Endodermal cell (in vitro differentiated cells): ENCODE data around the gene ITPK1. TPM values are rescaled to one million over a fixed set of nuclear protein-coding genes. Genes with fewer than 3 reads are reported as not detected.

Experiments
- DNase-seq: peaks from one replicate; pipeline ENCODE4 v3.0.0-alpha.2; 2017
- H3K27ac ChIP-seq: 2 replicates; pipeline ENCODE4 v1.5.1; 2013; ENCODE audit warnings: mild to moderate bottlenecking, low read depth, low read length, moderate library complexity
- H3K27me3 ChIP-seq: 2 replicates; pipeline ENCODE4 v1.6.1; 2013; ENCODE audit warnings: mild to moderate bottlenecking, low read length, moderate library complexity; ENCODE audit not compliant: insufficient read depth, control insufficient read depth, poor library complexity, severe bottlenecking
- H3K36me3 ChIP-seq: 2 replicates; pipeline ENCODE4 v1.7.0; 2013; ENCODE audit warnings: mild to moderate bottlenecking, low read length, moderate library complexity; ENCODE audit not compliant: control insufficient read depth, insufficient read depth
- H3K4me1 ChIP-seq: one replicate; pipeline ENCODE4 v1.7.0; 2013; ENCODE audit warnings: low read length; ENCODE audit not compliant: control insufficient read depth, insufficient read depth
- H3K4me3 ChIP-seq: 2 replicates; pipeline ENCODE4 v1.5.1; 2013; ENCODE audit warnings: mild to moderate bottlenecking, low read length, moderate library complexity
- H3K9ac ChIP-seq: 2 replicates; pipeline ENCODE4 v1.6.1; 2013; ENCODE audit warnings: mild to moderate bottlenecking, low read length, moderate library complexity; ENCODE audit not compliant: poor library complexity, severe bottlenecking; ENCODE audit errors: extremely low read depth
- H3K9me3 ChIP-seq: 2 replicates; pipeline ENCODE4 v1.6.1; 2013; ENCODE audit warnings: mild to moderate bottlenecking, low read length, moderate library complexity; ENCODE audit not compliant: control insufficient read depth
- H3K27ac Mint-ChIP-seq: 2 replicates; pipeline ENCODE4 v1.8.0; 2020; ENCODE audit warnings: mixed read lengths
- H3K27me3 Mint-ChIP-seq: 2 replicates; pipeline ENCODE4 v1.8.0; 2021; ENCODE audit warnings: mild to moderate bottlenecking, mixed read lengths; ENCODE audit not compliant: insufficient read depth
- H3K36me3 Mint-ChIP-seq: 2 replicates; pipeline ENCODE4 v1.8.0; 2020; ENCODE audit warnings: low read depth, mixed read lengths
- H3K4me1 Mint-ChIP-seq: 2 replicates; pipeline ENCODE4 v1.8.0; 2020; ENCODE audit warnings: mixed read lengths
- H3K4me3 Mint-ChIP-seq: 2 replicates; pipeline ENCODE4 v1.8.0; 2020; ENCODE audit warnings: mild to moderate bottlenecking, moderate library complexity, mixed read lengths
- H3K9me3 Mint-ChIP-seq: 2 replicates; pipeline ENCODE4 v1.8.0; 2020; ENCODE audit warnings: mild to moderate bottlenecking, mixed read lengths
- WGBS, 2 experiments: methylation state at CpG; one replicate each; pipeline versions ENCODE4 v1.1.5 to v1.1.7; 2013; ENCODE audit warnings: missing lambda C conversion rate in 2 of 2, mixed read lengths in 1 of 2; ENCODE audit not compliant: insufficient coverage in 1 of 2, insufficient read length in 1 of 2; 5-methylcytosine and 5-hydroxymethylcytosine counted together
- total RNA-seq, 2 donors: library from RNA; stranded (reverse); fragmentation: NEBNext Ultra II Directional in 1 of 2; extraction: Animal tissue kit (Norgen Biotek cat#: 25700) in 1 of 2; gene quantifications; 2 replicates in 1 of 2; 3 replicates in 1 of 2; pipeline ENCODE4 v1.2.1, GENCODE V29; 2021
- TF ChIP-seq, protein P1 (sequence below): fragments of 200-600 bp; sonication (generic); conservative IDR thresholded peaks from 2 replicates; pipeline ENCODE4 v1.5.0; 2021; ENCODE audit warnings: antibody characterized with exemption, mild to moderate bottlenecking

ITPK1 gene
- total RNA-seq, 2 donors from 2014 or later = 59.9 to 66.9 TPM

DNA sequence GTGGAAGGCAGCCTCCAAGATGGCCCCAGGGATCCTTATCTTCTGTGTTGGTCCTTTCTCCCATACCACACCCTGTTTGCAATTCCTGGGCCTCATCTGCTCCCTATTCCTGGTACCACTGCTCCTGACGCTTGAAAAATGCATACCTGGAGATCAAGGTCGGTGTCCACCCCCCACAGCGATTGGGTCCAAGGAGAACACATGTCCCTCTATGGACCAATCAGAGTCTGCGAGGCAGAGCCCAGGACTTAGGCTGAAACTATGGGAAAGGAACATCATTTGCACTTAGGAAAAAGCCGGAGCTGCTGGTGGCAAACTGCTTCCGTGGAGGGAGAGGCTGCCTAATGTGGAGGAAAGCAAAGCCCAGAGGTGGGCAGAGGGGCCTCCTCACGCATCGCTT lies 33.3 kb upstream of the ITPK1 start:
- no peaks in the 10 kb centered on the region for H3K27me3 Mint-ChIP-seq
- Histone ChIP-seq H3K9ac (no peak overlapping the region), H3K27me3 (no peaks in the 10 kb centered on the region), H3K36me3 (no peaks in the 10 kb centered on the region), H3K9me3 (no peaks in the 10 kb centered on the region), H3K4me3 (no peak overlapping the region), H3K4me1 (no peaks in the 10 kb centered on the region), H3K27ac (no peak overlapping the region)
- H3K4me1 Mint-ChIP-seq = no peaks in the 10 kb centered on the region
- H3K4me3 Mint-ChIP-seq = no peak overlapping the region
- TF ChIP-seq, protein P1, sequence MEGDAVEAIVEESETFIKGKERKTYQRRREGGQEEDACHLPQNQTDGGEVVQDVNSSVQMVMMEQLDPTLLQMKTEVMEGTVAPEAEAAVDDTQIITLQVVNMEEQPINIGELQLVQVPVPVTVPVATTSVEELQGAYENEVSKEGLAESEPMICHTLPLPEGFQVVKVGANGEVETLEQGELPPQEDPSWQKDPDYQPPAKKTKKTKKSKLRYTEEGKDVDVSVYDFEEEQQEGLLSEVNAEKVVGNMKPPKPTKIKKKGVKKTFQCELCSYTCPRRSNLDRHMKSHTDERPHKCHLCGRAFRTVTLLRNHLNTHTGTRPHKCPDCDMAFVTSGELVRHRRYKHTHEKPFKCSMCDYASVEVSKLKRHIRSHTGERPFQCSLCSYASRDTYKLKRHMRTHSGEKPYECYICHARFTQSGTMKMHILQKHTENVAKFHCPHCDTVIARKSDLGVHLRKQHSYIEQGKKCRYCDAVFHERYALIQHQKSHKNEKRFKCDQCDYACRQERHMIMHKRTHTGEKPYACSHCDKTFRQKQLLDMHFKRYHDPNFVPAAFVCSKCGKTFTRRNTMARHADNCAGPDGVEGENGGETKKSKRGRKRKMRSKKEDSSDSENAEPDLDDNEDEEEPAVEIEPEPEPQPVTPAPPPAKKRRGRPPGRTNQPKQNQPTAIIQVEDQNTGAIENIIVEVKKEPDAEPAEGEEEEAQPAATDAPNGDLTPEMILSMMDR = no peak
- no peak overlapping the region for H3K27ac Mint-ChIP-seq
- 92 to 93% methylated on average over 8 of the region's 8 CpGs for WGBS, 2 experiments
- H3K9me3 Mint-ChIP-seq = no peaks in the 10 kb centered on the region
- H3K36me3 Mint-ChIP-seq = no peaks in the 10 kb centered on the region
- DNase-seq = no peak

DNA sequence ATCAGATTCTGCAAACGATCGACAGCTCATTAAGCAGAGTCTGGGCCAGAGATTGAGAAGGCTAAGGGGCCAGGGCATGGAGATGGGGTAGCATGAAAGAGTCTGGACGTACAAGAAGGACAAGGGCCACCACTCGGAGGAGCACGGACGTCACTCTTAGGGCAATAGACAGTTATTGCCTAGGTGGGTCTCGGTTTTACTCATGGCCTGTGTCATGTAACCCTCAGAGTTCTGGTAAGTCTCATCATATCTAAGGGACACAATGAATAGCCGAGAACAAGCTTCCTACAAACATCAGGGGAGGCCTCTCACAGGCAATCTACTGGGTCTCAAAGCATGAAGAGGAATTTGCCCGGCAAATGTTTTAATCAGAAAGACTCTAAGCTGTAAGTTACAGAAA lies 30.4 kb upstream of the ITPK1 start:
- DNase-seq = no peak
- Histone ChIP-seq H3K9me3 (no peaks in the 10 kb centered on the region), H3K9ac (no peak overlapping the region), H3K27ac (no peak overlapping the region), H3K27me3 (no peaks in the 10 kb centered on the region), H3K4me3 (no peak overlapping the region), H3K4me1 (no peaks in the 10 kb centered on the region), H3K36me3 (no peaks in the 10 kb centered on the region)
- WGBS, 2 experiments = 89 to 95% methylated on average over 7 to 9 of the region's 9 CpGs
- Mint-ChIP-seq H3K36me3 (no peaks in the 10 kb centered on the region), H3K4me3 (no peak overlapping the region), H3K9me3 (no peaks in the 10 kb centered on the region), H3K27ac (no peak overlapping the region), H3K4me1 (no peaks in the 10 kb centered on the region), H3K27me3 (no peaks in the 10 kb centered on the region)
- TF ChIP-seq, protein P1 = no peak

DNA sequence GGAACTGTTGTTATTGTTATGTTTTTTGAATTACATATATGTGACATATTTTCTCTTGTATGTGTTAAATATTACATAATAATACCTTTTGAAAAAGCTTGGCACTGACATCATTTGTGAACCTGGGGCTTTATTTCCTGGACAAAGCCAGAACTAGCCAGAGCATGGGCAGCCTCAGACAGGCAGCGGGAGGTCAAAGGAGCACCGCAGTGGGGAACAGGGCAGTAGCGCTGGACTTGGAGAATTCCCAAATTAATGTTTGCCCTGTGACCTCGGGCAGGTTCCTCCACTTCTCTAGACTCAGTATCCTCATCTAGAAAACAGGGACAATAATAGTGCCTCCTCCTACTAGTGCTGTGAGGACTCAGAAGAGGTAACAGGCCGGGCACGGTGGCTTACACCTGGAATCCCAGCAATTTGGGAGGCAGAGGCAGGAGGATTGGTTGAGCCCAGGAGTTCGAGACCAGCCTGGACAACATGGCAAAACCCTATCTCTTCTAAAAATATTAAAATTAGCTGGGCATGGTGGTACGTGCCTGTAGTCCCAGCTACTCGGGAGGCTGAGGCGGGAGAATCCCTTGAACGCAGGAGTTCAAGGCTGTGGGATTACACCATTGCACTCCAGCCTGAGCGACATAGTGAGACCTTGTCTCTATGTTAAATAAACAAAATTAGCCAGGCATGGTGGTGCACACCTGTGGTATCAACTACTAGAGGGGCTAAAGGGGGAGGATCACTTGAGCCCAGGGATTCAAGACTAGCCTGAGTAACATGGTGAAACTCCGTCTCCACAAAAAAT lies 27.3 kb upstream of the ITPK1 start:
- H3K4me3 Mint-ChIP-seq = no peak overlapping the region
- H3K27me3 ChIP-seq = no peaks in the 10 kb centered on the region
- no peaks in the 10 kb centered on the region for H3K9me3 Mint-ChIP-seq
- no peaks in the 10 kb centered on the region for H3K9me3 ChIP-seq
- H3K27me3 Mint-ChIP-seq = peaks cover 2% of the 10 kb centered on the region
- H3K27ac ChIP-seq = no peak overlapping the region
- WGBS, 2 experiments = 91 to 92% methylated on average over 10 to 13 of the region's 13 CpGs
- H3K4me1 ChIP-seq = no peaks in the 10 kb centered on the region
- H3K36me3 Mint-ChIP-seq = no peaks in the 10 kb centered on the region
- H3K36me3 ChIP-seq = no peaks in the 10 kb centered on the region
- TF ChIP-seq, protein P1 = no peak
- peaks cover 2% of the 10 kb centered on the region for H3K4me1 Mint-ChIP-seq
- no peak overlapping the region for H3K27ac Mint-ChIP-seq
- no peak overlapping the region for H3K4me3 ChIP-seq
- H3K9ac ChIP-seq = no peak overlapping the region
- DNase-seq = no peak
